Non-pigmented ciliary epithelial cell (primary cell): ENCODE measurements around the gene CASKIN2.
"Not testable (repeated sequence)": the region's sequence is repeated elsewhere in the genome, so short reads cannot be mapped to it uniquely, and the experiment has no call there.

Experiments
- DNase-seq: peaks from one replicate; pipeline ENCODE4 v3.0.0-alpha.2; 2010; ENCODE audit warnings: low read depth

CASKIN2 gene

GRCh38 chr17:75488693-75489510 lies 26.4 kb downstream of the CASKIN2 start:
- DNase-seq = no peak

- no peak for DNase-seq
Observed at GRCh38 chr17:75487351-75488070, 27.8 kb downstream of the CASKIN2 start.

GRCh38 chr17:75486951-75487350 lies 28.4 kb downstream of the CASKIN2 start:
- DNase-seq = no peak

GRCh38 chr17:75486151-75486550 lies 29.2 kb downstream of the CASKIN2 start:
- DNase-seq = no peak

- DNase-seq = no peak
Observed at GRCh38 chr17:75485688-75486087, 29.6 kb downstream of the CASKIN2 start.

GRCh38 chr17:75482098-75482942 lies 33.0 kb downstream of the CASKIN2 start:
- DNase-seq = no peak

- no peak for DNase-seq
Observed at GRCh38 chr17:75481194-75482068, 33.9 kb downstream of the CASKIN2 start.

GRCh38 chr17:75480281-75480680 lies 35.1 kb downstream of the CASKIN2 start:
- DNase-seq = no peak

- no peak for DNase-seq
Observed at GRCh38 chr17:75478508-75478907, 36.8 kb downstream of the CASKIN2 start.

GRCh38 chr17:75477490-75477862 lies 37.9 kb downstream of the CASKIN2 start:
- not testable (repeated sequence) for DNase-seq

GRCh38 chr17:75476752-75477489 lies 38.4 kb downstream of the CASKIN2 start:
- DNase-seq = no peak

GRCh38 chr17:75476271-75476671 lies 39.1 kb downstream of the CASKIN2 start:
- DNase-seq = no peak

- DNase-seq = no peak
Observed at GRCh38 chr17:75475851-75476250, 39.5 kb downstream of the CASKIN2 start.

- DNase-seq = no peak
Observed at GRCh38 chr17:75475144-75475835, 40.0 kb downstream of the CASKIN2 start.

- no peak for DNase-seq
Observed at GRCh38 chr17:75474736-75475135, 40.6 kb downstream of the CASKIN2 start.

GRCh38 chr17:75473246-75473645 lies 42.1 kb downstream of the CASKIN2 start:
- DNase-seq = no peak

GRCh38 chr17:75472119-75472518 lies 43.2 kb downstream of the CASKIN2 start:
- DNase-seq = no peak

- no peak for DNase-seq
Observed at GRCh38 chr17:75471207-75471606, 44.1 kb downstream of the CASKIN2 start.

GRCh38 chr17:75468779-75469373 lies 46.5 kb downstream of the CASKIN2 start:
- no peak for DNase-seq

- DNase-seq = no peak
Observed at GRCh38 chr17:75468291-75468754, 47.0 kb downstream of the CASKIN2 start.
